Pulmonary artery endothelial cell (primary cell): Measurements from ENCODE around the gene CDC42BPB. TPM values are rescaled to one million over a fixed set of nuclear protein-coding genes. Genes with fewer than 3 reads are reported as not detected.

Source experiments
- DNase-seq: peaks from one replicate; pipeline ENCODE4 v3.0.0-alpha.2; 2011; ENCODE audit warnings: low read depth, low spot score
- total RNA-seq: library from RNA; depleted of rRNA; stranded (reverse); fragments of >200 nt; gene quantifications from 2 replicates; pipeline ENCODE4 v1.2.3, GENCODE V29; 2014

Gene CDC42BPB
- total RNA-seq, 1 donor from 2014 or later: 113 TPM

GRCh38 chr14:102914474-102915291, 142.7 kb downstream of the CDC42BPB start:
- no peak for DNase-seq

GRCh38 chr14:102913341-102914211, 143.8 kb downstream of the CDC42BPB start:
- no peak for DNase-seq

GRCh38 chr14:102911991-102912761, 145.2 kb downstream of the CDC42BPB start:
- no peak for DNase-seq

- DNase-seq: no peak
Observed at GRCh38 chr14:102911541-102911951, 145.8 kb downstream of the CDC42BPB start.

- no peak for DNase-seq
Observed at GRCh38 chr14:102910442-102910841, 146.9 kb downstream of the CDC42BPB start.

GRCh38 chr14:102909911-102910310, 147.4 kb downstream of the CDC42BPB start:
- no peak for DNase-seq

GRCh38 chr14:102909462-102909861, 147.9 kb downstream of the CDC42BPB start:
- DNase-seq: no peak

GRCh38 chr14:102908766-102909455, 148.4 kb downstream of the CDC42BPB start:
- no peak for DNase-seq

GRCh38 chr14:102907980-102908730, 149.2 kb downstream of the CDC42BPB start:
- DNase-seq: no peak

GRCh38 chr14:102907303-102907844, 150.0 kb downstream of the CDC42BPB start:
- no peak for DNase-seq

- no peak for DNase-seq
Observed at GRCh38 chr14:102906616-102907302, 150.6 kb downstream of the CDC42BPB start.

- DNase-seq: no peak
Observed at GRCh38 chr14:102905116-102906108, 151.9 kb downstream of the CDC42BPB start.

- no peak for DNase-seq
Observed at GRCh38 chr14:102903889-102904512, 153.3 kb downstream of the CDC42BPB start.

GRCh38 chr14:102903248-102903888, 154.0 kb downstream of the CDC42BPB start:
- DNase-seq: no peak

GRCh38 chr14:102902523-102903247, 154.7 kb downstream of the CDC42BPB start:
- no peak for DNase-seq

GRCh38 chr14:102902086-102902485, 155.3 kb downstream of the CDC42BPB start:
- no peak for DNase-seq
